A673 (cell line): ENCODE results near the gene CYCS.

Experiments
- CTCF ChIP-seq: fragments of 300-800, 200-600 bp; sonication (generic); conservative IDR thresholded peaks from 2 replicates; pipeline ENCODE4 v1.5.1; 2017; ENCODE audit warnings: low read depth, mild to moderate bottlenecking, antibody characterized with exemption, low read length, moderate library complexity, mixed read lengths
- EZH2 ChIP-seq: fragments of 200-600 bp; sonication (generic); IDR thresholded peaks from 2 replicates; pipeline ENCODE4 v1.6.1; 2017; ENCODE audit warnings: borderline replicate concordance, low read depth, mild to moderate bottlenecking, mixed read lengths, antibody characterized with exemption, low read length; ENCODE audit not compliant: poor library complexity, severe bottlenecking

- no peak for TF ChIP-seq EZH2
- TF ChIP-seq CTCF: no peak
Measured at GRCh38 chr7:25151773-25152172, 26.7 kb upstream of the CYCS start.
